HG02885 (cell line): ENCODE results near the gene CTSF.
"Not testable (repeated sequence)": the region's sequence is repeated elsewhere in the genome, so short reads cannot be mapped to it uniquely, and the experiment has no call there.

Experiments
- ATAC-seq: cut with Tn5 transposase; IDR thresholded peaks from one replicate; pipeline ENCODE4 v1.9.1; 2021; ENCODE audit warnings: mild to moderate bottlenecking; ENCODE audit not compliant: unreplicated experiment, poor library complexity

Gene CTSF

DNA sequence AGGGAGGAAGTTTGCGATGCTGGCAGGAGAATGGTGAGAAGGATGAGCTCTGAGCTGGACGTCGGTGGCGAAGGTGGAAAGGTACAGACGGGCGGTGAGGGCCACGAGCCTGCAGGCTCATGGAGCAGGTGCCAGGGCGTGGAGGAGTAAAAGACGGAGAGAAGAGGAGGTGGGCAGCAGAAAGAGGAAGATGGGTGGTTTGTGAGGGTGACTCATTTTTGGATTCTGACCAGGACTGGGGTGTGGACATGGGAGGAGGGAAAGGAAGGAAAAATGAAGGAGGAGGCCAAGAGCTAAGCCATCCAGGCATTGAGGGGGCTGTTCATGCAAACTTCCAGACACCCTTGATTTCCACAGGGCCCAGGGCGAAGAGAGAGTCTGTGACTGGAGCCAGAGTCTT, 26.0 kb downstream of the CTSF start:
- ATAC-seq: no peak

DNA sequence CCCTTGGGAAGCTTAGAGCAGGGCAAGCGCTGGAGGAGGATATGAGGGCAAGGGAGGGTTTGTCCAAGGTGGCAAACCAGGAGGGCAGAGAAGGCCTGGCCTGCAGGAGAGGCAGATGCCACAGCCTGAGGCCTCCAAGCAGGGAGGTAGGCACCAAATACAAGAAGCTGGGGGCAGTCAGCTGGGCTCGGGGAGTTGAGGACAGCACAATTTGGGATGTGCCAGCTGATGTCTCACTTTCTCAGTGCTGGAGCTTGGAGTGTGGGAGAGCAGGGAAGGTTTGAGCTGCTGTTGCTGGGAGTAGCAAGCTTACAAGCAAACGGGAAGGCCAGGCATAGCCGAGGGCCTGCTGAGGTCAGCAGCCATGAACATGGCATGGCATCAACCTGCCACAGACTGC, 26.5 kb downstream of the CTSF start:
- no peak for ATAC-seq

DNA sequence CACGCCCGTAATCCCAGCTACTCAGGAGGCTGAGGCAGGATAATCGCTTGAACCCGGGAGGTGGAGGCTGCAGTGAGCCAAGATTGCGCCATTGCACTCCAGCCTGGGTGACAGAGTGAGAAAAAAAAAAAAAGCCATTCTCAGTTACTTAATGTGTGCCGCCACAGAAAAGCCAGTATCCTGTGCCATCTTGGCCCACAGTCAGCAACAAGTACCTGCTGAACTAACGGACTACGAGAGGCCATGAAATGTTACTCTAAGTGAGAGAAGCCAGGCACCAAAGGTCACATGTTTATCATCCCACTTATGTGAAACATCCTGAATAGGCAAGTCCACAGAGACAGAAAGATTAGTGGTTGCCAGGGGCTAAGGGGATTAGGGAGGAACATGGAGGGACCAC, 27.8 kb downstream of the CTSF start:
- ATAC-seq: not testable (repeated sequence)

DNA sequence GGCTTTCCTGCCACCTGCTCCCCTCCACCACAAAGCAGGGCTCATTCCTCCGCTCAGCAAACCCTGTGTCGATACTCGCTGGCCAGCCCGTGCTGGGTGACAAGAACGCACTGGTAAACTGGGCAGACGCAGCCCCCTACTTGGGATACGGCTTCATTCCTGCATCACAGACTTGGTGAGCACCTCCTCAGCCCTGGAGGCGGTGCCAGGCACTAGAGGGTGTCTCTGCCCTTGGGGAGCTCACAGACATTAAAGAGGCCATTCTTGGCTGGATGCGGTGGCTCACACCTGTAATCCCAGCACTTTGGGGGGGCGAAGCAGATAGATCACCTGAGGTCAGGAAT, 28.6 kb downstream of the CTSF start:
- no peak for ATAC-seq

DNA sequence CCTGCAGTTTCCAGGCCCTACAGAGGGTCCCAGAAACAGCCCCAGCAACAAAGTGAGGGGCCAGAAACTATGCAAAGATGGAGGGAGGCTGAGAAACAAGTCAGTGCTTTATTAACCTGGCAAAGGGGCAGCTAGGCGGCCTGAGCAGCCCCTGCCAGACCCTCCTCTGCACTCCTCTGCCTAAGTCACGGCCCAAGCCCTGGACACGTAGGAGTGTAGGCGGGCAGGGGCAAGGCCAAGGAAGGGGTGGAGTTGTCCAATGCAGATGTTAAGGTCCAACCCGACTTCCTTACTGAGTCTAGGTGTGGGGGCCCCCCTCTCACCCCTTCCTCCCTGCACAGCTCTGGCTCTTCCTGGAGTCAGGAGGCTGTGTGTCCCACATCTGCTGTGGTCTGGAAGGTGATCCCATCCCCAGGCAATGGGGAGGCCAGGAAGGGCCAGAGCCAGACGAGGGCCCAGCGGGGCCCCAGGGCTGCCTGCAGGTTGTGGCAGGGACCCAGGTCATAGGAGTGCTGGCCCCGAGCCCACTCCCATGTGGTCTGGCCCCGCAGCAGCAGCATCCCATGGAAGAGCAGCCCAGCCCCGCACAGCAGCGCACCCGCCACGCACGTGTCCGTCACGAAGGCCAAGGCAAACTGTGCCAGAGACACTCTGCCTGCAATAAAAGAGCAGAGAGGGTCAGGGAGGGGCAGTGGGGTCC, 29.1 kb downstream of the CTSF start:
- no peak for ATAC-seq

DNA sequence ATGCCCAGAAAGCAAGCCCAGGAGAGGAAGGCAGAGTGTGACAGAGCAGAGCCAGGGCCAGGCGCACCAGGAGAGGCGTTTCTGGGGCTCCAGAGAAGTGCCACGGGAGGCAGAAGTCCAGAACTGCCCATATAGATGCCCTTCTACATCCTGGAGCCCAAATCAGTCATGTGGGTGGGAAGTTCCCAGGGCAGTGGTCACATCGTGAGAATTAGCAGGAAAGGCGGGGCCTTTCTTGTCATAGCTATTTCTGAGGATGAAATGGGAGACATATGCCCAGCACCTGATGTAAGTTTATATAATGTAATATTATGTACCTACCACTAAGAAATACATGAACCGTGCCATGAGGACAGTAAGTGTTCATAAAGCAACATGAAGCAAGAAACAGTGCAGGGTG, 35.6 kb downstream of the CTSF start:
- no peak for ATAC-seq

DNA sequence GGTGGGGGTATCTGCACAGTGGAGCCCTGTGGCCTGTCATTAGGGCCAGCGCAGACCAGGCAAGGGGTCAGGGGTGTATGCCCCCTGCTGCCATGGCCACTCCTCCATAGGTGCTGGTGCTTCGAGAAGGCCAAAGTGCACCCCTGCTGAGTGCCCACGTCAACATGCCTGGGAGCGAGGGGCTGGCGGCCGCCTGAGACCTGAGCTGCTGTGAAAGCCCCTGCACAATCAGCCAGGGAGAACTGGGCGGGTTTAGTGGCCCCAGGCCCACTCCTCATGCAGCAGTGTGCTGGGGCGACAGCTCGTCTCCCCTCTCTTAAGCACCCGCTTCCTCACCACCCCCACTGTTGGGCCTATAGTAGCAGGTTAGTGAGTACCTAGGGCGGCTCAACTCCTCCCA, 36.6 kb downstream of the CTSF start:
- ATAC-seq: no peak

DNA sequence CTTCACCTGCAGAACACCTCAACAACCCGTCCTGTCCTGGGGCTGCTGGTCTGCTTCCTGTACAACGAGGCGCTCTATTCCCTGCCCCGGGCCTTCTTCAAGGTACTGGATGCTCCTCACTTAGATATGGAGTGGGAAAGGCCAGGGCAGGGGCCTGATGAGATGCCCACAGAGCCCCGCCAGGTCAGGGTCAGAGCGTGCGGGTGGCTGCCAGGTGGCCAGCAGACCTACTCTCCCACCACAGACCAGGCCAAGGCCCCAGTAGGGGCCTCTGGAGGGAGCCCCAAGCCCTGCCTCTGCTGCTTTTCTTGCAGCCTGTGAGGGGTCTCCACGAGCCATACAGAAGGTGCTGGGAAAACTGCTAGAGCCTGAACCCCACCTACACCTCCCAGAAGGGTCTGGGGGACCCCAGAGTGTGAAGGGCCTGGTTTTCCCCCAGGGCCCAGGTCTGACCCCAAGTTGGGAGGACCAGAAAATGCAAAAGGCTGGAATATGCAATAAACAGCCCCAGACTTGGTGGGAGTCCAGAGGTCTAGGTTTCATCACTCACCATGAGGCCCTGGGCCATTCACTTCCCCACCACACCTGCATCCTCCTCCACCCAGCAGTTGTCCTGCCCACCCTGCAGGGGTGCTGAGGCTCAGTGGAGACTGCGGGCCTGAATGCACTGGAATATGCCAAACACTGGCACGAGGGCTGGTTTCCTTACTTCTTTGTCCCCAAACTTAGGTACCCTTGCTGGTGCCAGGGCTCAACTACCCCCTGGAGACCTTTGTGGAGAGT, 37.3 kb downstream of the CTSF start:
- ATAC-seq: no peak

DNA sequence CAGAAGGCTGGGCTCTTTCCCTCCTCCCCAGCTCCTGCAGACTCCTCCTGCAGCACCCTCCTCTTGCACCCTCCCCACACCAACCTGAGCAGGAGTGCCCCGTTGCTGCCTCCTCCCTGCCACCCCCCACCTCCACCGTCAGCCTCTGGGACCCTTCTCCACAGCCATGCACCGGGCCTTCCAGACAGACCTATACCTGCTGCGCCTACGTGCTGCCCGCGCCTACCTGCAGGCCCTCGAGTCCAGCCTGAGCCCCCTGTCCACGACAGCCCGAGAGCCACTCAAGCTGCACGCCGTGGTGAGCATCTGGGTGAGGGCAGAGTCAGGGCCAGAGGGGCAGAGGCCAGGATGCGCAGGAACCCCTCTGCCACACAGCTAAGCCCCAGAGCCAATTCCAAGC, 38.8 kb downstream of the CTSF start:
- ATAC-seq: no peak

DNA sequence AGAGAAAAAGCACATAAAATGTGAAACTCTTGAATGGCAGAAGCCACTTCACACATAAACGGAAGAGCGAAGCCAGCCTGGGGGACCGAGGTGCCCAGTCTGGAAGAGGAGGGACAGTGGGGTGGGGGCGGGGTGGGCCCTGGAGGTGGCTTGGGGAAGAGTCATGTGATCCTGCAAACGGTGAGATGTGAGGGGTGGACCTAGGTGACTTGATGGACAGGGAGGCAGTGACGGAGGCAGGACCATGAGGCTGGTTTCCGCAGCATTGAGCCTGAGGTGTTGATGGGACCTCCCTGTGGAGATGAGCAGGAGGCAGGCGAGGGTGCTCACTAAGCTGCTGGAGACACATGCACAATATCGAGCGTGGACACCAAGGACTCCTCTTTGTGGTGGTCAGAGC, 39.3 kb downstream of the CTSF start:
- ATAC-seq: no peak

DNA sequence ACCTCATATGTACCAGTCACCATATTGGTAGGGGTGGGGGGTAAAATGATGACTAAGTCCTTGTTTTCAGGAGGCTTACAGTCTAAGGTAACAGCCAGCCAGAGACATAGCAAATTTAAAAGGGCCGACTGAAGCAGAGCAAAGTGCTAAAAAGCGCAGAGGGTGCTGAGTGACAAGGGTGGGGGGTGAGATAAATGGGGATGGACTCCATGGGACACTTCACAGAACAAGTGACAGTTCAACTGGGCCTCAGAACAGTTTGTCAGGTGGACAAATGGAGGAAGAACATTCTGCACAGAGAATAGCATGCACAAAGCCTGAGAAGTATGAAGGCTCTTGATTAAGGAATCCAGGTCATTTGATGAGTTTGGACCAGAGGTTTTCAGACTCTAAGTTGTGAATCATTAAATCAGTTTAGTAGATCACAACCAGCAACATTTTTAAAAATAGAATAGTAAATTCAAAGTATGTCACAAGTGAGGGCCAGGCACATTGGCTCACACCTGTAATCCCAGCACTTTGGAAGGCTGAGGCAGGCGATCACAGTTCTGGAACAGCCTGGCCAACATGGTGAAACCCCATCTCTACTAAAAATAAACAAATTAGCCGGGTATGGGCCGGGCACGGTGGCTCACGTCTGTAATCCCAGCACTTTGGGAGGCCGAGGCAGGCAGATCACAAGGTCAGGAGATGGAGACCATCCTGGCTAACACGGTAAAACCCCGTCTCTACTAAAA, 43.9 kb downstream of the CTSF start:
- ATAC-seq: no peak

DNA sequence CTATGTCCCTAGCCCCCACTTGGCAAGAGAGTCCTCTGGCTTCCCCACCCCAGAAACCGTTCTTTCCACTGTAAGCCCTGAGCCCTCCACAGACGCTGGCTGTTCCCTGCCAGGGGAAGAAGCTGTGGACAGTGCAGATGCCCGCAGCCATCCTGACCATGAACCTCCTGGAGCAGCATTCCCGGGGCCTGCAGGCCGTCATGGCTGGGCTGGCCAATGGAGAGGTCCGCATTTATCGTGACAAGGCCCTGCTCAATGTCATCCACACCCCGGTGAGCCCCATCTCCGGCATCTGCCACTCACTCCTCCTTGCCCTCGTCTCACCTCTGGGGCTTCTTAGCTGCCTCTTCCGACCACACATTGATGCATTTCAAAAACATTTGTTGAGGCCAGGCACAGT, 44.8 kb downstream of the CTSF start:
- no peak for ATAC-seq
